Caco-2 (cell line): ENCODE data around the gene LRFN4. TPM values are rescaled to one million over a fixed set of nuclear protein-coding genes. Genes with fewer than 3 reads are reported as not detected.

ENCODE experiments used
- BruUV-seq: library from RNA; stranded (reverse); fragments of 400-500 nt; replicated peaks from 2 replicates; lab custom pipeline; 2021; lab: Mats Ljungman, UMichigan
- CTCF ChIA-PET: fragments of 300-600 bp; sonication (Branson Sonifier 250); formaldehyde crosslinking; loops from one replicate; lab custom pipeline; 2022; ENCODE audit warnings: antibody characterized with exemption; lab: Charles Lee
- POLR2A ChIA-PET: fragments of 300-600 bp; sonication (Branson Sonifier 250); formaldehyde crosslinking; loops from one replicate; lab custom pipeline; 2022; ENCODE audit warnings: antibody characterized with exemption; lab: Charles Lee
- DNase-seq, 2 experiments: peaks; one replicate each; pipeline versions ENCODE4 v3.0.0 to v3.0.0-alpha.2; 2020 to 2022
- H3K27me3 ChIP-seq: replicated peaks from 2 replicates; pipeline ENCODE4 v1.6.0; 2011; ENCODE audit warnings: low read length; ENCODE audit not compliant: control insufficient read depth, insufficient read depth
- H3K36me3 ChIP-seq: 2 replicates; pipeline ENCODE4 v1.5.1; 2011; ENCODE audit warnings: low read length; ENCODE audit not compliant: control insufficient read depth, insufficient read depth
- H3K4me1 ChIP-seq: fragments of 250-450 bp; sonication (Bioruptor Pico); 2 replicates; pipeline ENCODE4 v1.5.1; 2020; ENCODE audit warnings: mild to moderate bottlenecking
- H3K4me3 ChIP-seq: 2 replicates; pipeline ENCODE4 v1.5.1; 2011; ENCODE audit warnings: low read depth, mild to moderate bottlenecking, control low read depth, low read length
- H3K9me3 ChIP-seq: fragments of 250-450 bp; sonication (Bioruptor Pico); 2 replicates; pipeline ENCODE4 v1.5.1; 2020; ENCODE audit warnings: mild to moderate bottlenecking, moderate library complexity
- H3K27ac Mint-ChIP-seq: one replicate; pipeline ENCODE4 v1.8.0; 2022; ENCODE audit warnings: mixed read lengths; ENCODE audit not compliant: unreplicated experiment
- H3K27me3 Mint-ChIP-seq: one replicate; pipeline ENCODE4 v1.8.0; 2022; ENCODE audit warnings: mixed read lengths; ENCODE audit not compliant: insufficient read depth, unreplicated experiment
- H3K36me3 Mint-ChIP-seq: one replicate; pipeline ENCODE4 v1.8.0; 2022; ENCODE audit warnings: mild to moderate bottlenecking, mixed read lengths; ENCODE audit not compliant: insufficient read depth, unreplicated experiment
- H3K4me1 Mint-ChIP-seq: one replicate; pipeline ENCODE4 v1.8.0; 2022; ENCODE audit warnings: low read depth, mixed read lengths; ENCODE audit not compliant: unreplicated experiment
- H3K4me3 Mint-ChIP-seq: one replicate; pipeline ENCODE4 v1.8.0; 2022; ENCODE audit warnings: mild to moderate bottlenecking, moderate library complexity, mixed read lengths; ENCODE audit not compliant: unreplicated experiment
- H3K9me3 Mint-ChIP-seq: one replicate; pipeline ENCODE4 v1.8.0; 2022; ENCODE audit warnings: mixed read lengths; ENCODE audit not compliant: unreplicated experiment
- CTCF ChIP-seq, 2 experiments: fragments of 200-600 bp in 1 of 2; IDR thresholded peaks; 1 replicate in 1 of 2; 2 replicates in 1 of 2; pipeline versions ENCODE4 v1.5.1 to v1.8.0; 2011 to 2022; ENCODE audit warnings: antibody characterized with exemption in 1 of 2, control low read depth in 1 of 2, inconsistent platforms in 1 of 2, low read depth in 1 of 2, low read length in 1 of 2, mild to moderate bottlenecking in 1 of 2, moderate library complexity in 1 of 2; ENCODE audit not compliant: insufficient read depth in 1 of 2, severe bottlenecking in 1 of 2, unreplicated experiment in 1 of 2
- intact Hi-C: fragments of 100-400 bp; cut with micrococcal nuclease; formaldehyde crosslinking; loops from one replicate; pipeline ENCODE4 v1.10.0; 2022; ENCODE audit not compliant: unreplicated experiment
- total RNA-seq: library from RNA; stranded (reverse); gene quantifications from 2 replicates; pipeline ENCODE4 v1.2.3, GENCODE V29; 2022

LRFN4 gene
- total RNA-seq, 1 experiment from 2014 or later = 14.1 TPM

- peaks cover 9% of the 10 kb centered on the region; the same call in 1 of the 2 replicates for H3K36me3 ChIP-seq
- H3K36me3 Mint-ChIP-seq = peaks cover 53% of the 10 kb centered on the region
- H3K9me3 Mint-ChIP-seq = no peaks in the 10 kb centered on the region
- intact Hi-C loops = no loop called here
- no peak overlapping the region for H3K4me3 ChIP-seq
- BruUV-seq = no TSS peak
- H3K9me3 ChIP-seq = no peaks in the 10 kb centered on the region
- peaks cover 13% of the 10 kb centered on the region for H3K4me1 Mint-ChIP-seq
- no peak overlapping the region for H3K4me3 Mint-ChIP-seq
- no peaks in the 10 kb centered on the region for H3K27me3 ChIP-seq
- no peak for TF ChIP-seq CTCF (IDR thresholded peaks at IDR 0.05; ENCODE audit: insufficient read depth in 1 of 2, low read depth in 1 of 2, low read length in 1 of 2, severe bottlenecking in 1 of 2, unreplicated experiment in 1 of 2)
- H3K27ac Mint-ChIP-seq = no peak overlapping the region
- POLR2A ChIA-PET = no interaction called here
- DNase-seq = no peak
- no peaks in the 10 kb centered on the region for H3K27me3 Mint-ChIP-seq
- CTCF ChIA-PET = no interaction called here
- peaks cover 6% of the 10 kb centered on the region for H3K4me1 ChIP-seq
These were observed 16.4 kb upstream of the LRFN4 start for GRCh38 chr11:66840317-66841091.

GRCh38 chr11:66841861-66842260, 15.0 kb upstream of the LRFN4 start:
- H3K27ac Mint-ChIP-seq = peak overlapping the region; percentile 85
- Histone ChIP-seq H3K36me3 (peaks cover 10% of the 10 kb centered on the region), H3K4me3 (peak overlapping the region; percentile 89), H3K4me1 (peaks cover 6% of the 10 kb centered on the region), H3K9me3 (no peaks in the 10 kb centered on the region), H3K27me3 (no peaks in the 10 kb centered on the region)
- no TSS peak for BruUV-seq
- peak overlapping the region; percentile 83 for H3K4me3 Mint-ChIP-seq
- CTCF ChIA-PET = interaction anchor here (1.0 to 1.8 kb wide), 6 partner anchors 7 to 164 kb away, joined by 3 to 8 read pairs (median 4); partner anchors contain the start of gene RBM4B
- peaks cover 13% of the 10 kb centered on the region for H3K4me1 Mint-ChIP-seq
- TF ChIP-seq CTCF (IDR thresholded peaks at IDR 0.05; ENCODE audit: insufficient read depth in 1 of 2, low read depth in 1 of 2, low read length in 1 of 2, severe bottlenecking in 1 of 2, unreplicated experiment in 1 of 2) = no peak
- no peaks in the 10 kb centered on the region for H3K9me3 Mint-ChIP-seq
- H3K36me3 Mint-ChIP-seq = peaks cover 67% of the 10 kb centered on the region
- DNase-seq = peak in 1 of 2 experiments; percentile 38
- intact Hi-C loops = loop anchor here (2.0 kb wide), 1 partner anchor 135 kb away; no protein-coding TSS in a partner anchor
- POLR2A ChIA-PET = interaction anchor here (0.8 to 3.3 kb wide), 6 partner anchors 8 to 296 kb away, joined by 3 to 45 read pairs (median 6); partner anchors contain the start of gene ZDHHC24
- no peaks in the 10 kb centered on the region for H3K27me3 Mint-ChIP-seq

GRCh38 chr11:66842501-66842895, 14.4 kb upstream of the LRFN4 start:
- POLR2A ChIA-PET = interaction anchor here (0.5 to 3.3 kb wide), 9 partner anchors 8 to 363 kb away, joined by 3 to 45 read pairs (median 6); partner anchors contain the start of genes DPP3 and ZDHHC24
- H3K36me3 ChIP-seq = peaks cover 10% of the 10 kb centered on the region
- no peak for TF ChIP-seq CTCF (IDR thresholded peaks at IDR 0.05; ENCODE audit: insufficient read depth in 1 of 2, low read depth in 1 of 2, low read length in 1 of 2, severe bottlenecking in 1 of 2, unreplicated experiment in 1 of 2)
- BruUV-seq = no TSS peak
- Mint-ChIP-seq H3K27me3 (no peaks in the 10 kb centered on the region), H3K4me1 (peaks cover 13% of the 10 kb centered on the region), H3K4me3 (peak overlapping the region; percentile 83), H3K9me3 (no peaks in the 10 kb centered on the region), H3K36me3 (peaks cover 69% of the 10 kb centered on the region), H3K27ac (peak overlapping the region; percentile 85)
- peak in 1 of 2 experiments; percentile 50 for DNase-seq
- intact Hi-C loops = loop anchor here (2.0 kb wide), 1 partner anchor 134 kb away; no protein-coding TSS in a partner anchor
- CTCF ChIA-PET = interaction anchor here (0.6 to 1.8 kb wide), 9 partner anchors 8 to 580 kb away, joined by 3 to 8 read pairs (median 3); partner anchors contain the start of gene RBM4B
- peaks cover 6% of the 10 kb centered on the region for H3K4me1 ChIP-seq
- H3K4me3 ChIP-seq = peak overlapping the region; percentile 89
- no peaks in the 10 kb centered on the region for H3K27me3 ChIP-seq
- no peaks in the 10 kb centered on the region for H3K9me3 ChIP-seq
